GM10847 (cell line): ENCODE data around the gene CRLF3.

Source experiments
- POLR2A ChIP-seq: IDR thresholded peaks from 2 replicates; pipeline ENCODE4 v1.6.1; 2011; ENCODE audit not compliant: insufficient read length; ENCODE audit errors: extremely low read depth

CRLF3 gene

DNA sequence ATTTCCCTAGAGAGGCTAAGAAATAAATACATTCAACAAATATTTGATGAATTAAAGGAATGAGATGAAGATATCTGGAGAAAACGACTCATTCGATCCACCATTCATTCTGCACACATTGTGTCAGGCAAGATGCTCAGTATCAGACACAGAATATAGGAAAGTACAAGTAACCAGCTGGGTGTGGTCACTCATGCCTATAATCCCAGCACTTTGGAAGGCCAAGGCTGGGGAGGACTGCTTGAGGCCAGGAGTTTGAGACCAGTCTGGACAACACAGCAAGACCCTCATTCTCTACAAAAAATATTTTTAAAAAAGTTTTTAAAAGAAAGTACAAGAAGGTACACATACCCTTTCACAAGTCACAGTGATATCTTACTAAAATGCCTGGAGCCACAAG lies 42.3 kb downstream of the CRLF3 start:
- TF ChIP-seq POLR2A: no peak

DNA sequence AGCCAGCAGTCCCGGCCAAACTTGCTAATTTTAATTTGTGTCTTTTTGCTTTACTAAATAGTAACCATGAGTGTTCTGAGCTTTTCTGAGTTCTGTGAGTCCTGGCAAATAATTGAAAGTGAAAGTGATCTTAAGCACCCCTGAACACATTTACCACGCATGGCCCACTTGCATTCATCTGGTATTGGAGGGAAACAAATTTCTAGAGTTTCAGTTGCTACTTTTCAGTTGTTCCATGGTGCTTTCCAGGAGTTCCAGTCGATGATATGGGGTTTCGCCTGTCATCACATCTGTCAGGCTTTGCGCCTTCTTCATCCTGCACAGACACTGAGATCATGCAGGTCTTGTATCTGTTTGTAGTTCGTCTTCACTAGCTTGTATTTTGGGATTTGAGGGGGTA lies 44.1 kb downstream of the CRLF3 start:
- TF ChIP-seq POLR2A: no peak

DNA sequence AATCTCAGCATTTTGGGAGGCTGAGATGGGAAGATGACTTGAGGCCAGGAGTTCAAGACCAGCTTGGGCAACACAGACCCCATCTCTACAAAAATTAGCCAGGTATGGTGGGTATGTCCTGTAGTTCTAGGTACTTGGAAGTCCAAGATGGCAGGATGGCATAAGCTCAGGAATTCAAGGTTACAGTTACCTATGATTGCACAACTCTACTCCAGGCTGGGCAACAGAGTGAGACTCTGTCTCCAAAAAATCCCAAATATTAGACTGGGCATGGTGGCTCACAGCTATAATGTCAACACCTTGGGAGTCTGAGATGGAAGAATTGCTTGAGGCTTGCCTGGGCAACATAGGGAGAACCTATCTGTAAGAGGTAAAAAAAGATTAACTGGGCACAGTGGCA lies 63.4 kb downstream of the CRLF3 start:
- no peak for TF ChIP-seq POLR2A
